ENCODE measurements around the gene ADGRD2.

ADGRD2 gene

DNA sequence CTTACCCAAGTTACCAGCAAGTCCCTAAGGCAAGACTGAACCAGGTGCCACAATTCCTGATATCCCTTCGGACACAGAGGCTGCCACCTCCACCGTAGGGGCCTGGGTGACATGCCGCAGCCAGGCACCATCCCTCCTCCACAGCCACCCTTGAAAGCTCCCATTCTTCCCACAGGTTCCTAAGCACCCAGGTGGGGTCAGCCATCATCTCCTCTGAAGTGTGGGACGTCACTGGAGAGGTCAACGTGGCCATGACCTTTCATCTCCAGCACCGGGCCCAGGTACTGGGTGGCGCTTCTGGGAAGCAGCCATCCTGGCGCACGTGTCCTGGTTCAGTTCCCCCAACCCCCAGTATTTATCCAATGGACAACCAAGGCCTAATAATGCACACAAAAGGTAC is 8.2 kb downstream of the ADGRD2 start:
- no peak for DNase-seq

DNA sequence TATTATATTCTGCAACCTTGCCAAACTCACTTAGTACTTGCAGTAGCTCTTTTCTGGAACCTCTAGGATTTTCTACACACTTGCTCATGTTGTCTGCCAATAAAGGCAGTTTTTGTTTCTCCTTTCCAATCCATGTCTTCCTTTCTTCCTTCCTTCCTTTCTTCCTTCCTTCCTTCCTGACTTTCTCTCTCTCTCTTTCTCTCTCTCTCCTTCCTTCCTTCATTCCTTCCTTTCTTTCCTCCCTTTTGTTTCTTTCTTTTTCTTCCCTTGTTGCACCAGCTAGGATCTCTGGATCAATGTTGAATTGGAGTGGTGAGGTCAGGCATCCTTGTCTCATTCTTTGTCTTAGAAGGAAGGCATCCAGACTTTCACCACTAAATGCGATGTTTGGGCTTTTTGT is 12.5 kb downstream of the ADGRD2 start:
- no peak for DNase-seq

DNA sequence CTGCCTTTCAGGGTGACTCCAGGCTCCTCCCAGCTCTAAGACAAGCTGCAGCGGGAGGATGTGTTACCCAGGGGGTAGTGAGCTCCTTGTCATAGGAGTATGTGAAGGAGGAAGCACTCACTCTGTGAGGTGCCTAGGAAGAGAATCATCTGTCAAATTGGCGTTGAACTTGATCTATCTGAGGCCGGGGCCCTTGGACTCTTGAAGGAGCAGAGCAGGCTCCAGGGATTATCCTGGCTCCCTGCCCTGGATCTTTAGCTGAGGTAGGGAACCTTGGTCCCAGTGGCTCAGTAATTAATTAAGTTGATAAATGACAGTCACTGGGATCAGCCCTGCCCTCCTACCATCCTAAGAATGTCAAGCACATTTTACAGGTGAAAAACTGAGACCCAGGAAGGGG is 15.5 kb downstream of the ADGRD2 start:
- DNase-seq = no peak

DNA sequence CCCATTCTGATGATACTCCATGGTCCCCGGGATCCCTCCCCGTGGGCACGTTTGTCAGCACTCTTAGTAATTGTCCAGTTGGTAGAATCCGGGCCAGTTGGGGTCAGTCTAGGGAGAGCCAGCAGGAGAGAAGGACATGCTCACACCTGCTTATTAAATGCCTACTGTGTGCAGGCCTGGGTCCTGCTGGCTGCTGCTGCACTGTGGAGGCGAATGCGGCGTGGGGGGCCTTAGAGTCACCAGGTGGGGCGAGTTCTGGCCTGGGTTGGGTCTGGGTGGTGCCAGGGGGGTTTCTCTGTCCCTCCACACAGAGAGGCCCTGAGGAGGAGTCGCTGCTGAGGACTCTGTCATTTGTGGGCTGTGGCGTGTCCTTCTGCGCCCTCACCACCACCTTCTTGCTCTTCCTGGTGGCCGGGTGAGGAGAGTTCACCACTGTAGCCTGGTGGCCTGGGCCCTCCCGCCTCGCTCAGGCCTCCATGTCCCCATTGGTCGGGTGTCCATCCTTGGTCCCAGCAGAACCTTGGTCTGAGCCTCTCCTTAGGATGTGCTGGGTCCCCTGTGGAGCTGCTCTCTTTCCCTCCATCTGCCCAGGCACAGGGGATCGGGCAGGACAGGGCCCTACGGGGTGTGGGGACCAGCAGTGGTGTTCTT is 17.3 kb downstream of the ADGRD2 start:
- DNase-seq = no peak

DNA sequence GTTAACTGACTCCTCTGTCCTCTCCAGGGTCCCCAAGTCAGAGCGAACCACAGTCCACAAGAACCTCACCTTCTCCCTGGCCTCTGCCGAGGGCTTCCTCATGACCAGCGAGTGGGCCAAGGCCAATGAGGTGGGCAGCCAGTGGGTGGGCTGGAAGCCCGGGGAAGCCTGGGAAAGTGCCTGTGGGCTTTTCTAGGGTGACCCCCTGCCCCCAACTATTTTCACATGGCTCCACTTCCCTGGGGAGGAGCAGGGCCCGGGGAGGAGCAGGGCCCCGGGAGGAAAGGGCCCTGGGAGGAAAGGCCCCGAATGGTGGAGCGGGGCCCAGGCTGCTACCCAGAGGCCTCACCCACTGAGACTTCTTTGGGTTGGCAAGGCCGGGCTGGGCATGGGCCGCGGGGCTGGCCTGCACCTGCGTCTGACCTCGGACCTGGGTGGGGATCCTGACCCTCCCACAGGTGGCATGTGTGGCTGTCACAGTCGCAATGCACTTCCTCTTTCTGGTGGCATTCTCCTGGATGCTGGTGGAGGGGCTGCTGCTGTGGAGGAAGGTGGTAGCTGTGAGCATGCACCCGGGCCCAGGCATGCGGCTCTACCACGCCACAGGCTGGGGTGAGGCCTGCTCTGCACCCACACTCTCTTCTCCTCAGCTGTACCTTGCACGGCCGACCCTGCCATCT is 17.9 kb downstream of the ADGRD2 start:
- DNase-seq = no peak

DNA sequence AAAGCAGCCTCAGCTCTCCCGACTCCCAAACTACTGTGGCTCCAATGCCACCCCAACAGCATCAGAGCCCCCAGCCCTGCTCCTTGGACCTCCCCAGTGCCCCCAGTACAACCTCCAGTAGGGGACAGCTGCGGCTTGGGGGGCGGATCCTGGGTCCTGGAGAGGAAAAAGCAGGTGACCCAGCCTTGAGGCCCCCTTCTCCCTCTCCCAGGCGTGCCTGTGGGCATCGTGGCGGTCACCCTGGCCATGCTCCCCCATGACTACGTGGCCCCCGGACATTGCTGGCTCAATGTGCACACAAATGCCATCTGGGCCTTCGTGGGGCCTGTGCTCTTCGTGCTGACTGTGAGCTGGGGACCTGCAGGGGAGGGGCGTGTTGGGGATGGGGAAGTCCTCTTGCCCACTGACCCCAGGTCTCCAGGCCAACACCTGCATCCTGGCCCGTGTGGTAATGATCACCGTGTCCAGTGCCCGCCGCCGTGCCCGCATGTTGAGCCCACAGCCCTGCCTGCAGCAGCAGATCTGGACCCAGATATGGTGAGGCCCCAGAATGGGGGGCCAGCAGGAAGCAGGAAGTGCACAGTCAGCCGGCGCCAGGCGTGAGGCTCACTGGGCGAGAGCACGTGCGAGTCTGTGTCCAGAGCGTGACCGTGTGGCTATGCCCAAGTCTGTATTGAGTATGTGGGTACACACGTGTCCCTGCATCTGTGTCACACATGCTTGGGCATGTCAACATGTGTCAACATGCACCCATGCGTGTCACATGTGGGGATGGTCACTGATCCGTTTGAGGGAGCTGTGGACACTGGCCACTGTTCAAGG is 19.0 kb downstream of the ADGRD2 start:
- DNase-seq = no peak

DNA sequence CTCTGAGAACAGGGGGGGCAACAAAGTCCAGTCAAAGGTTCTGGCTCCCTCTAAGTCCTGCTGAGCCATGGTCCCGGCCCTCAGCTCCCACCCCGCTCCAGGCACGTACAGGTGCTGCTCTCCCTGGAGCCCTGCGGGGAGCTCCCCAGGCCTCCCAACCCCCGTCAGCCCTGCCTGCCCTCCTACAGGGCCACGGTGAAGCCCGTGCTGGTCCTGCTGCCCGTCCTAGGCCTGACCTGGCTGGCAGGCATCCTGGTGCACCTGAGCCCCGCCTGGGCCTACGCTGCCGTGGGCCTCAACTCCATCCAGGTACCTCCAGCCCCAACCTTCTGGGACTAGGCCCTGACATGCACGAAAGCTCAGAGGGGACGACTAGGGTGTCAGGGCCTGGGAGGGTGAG is 20.1 kb downstream of the ADGRD2 start:
- no peak for DNase-seq

DNA sequence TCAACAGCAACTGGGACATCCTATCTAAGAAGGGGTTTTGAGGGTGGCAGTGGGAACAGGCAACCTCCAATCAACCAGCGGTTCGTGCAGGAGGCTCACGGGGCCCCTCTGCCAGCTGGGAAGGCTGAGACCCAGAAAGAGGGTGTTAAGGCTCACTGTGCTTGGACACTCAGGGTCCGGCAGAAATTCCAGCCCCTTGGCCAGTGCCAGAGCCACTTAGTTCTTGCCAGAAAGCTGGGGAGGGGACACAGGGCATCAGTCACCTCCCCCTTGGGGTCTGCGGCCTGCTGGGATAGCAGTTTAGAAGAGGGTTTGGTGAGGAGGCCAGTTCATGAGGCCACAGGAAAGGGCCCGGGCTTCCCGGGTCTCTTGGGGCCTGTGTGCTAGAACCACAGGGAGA is 20.5 kb downstream of the ADGRD2 start:
- DNase-seq = no peak

DNA sequence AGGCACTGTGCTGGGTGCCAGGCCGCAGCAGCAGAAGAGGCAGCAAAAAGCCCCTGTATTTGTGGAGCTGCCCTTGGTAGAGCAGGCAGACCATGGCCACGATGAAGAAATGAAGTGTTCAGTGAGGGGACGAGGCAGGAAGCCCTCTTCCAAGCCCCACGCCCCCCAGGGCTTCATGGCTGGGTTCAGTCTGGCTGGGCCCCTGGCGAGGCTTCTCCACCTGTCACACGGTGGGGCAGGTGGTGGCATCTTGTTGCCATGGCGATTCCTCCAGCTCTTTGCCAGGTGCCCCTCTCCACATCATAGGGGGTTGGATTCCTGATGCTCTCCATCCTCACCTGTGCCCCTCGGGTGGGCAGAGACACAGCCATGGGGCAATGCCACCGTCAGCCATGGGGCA is 21.5 kb downstream of the ADGRD2 start:
- DNase-seq = peak; percentile 9

DNA sequence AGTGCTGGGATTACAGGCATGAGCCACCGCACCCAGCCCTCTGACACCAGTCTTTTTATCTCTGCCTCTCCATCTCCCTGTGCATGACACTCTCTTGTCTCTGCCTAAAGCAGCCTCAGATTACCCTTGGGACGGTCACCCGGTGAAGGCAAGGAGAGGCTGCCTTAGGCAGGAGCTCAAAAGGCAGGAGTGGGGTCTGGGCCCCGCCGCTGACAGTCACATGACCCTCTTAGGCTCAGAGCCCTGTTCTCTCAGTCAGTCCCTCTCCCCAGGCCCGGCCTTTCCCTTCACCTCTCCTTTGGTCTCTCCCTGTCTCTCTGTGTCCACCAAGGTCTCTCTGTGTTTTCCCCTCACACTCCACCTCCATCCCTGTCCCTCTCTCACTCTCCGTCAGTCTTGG is 22.5 kb downstream of the ADGRD2 start:
- DNase-seq = no peak

DNA sequence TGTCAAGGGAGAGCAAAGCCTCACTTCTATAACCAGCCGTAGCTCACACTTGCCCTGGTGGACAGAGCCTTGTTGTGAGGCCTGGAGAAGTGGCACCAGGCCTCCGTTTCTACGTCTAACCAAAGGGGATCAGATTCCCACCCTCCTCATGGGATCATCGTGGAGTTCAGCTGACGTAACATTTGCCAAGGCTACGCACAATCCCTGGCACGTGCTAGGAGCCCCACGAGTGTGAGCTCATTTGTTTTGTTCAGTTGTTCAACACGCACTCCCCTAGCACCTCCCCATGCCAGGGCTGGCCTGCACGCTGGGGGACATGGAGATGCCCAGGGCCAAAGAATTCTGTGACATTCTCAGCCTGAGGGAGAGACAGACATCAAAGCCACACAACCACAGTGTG is 23.1 kb downstream of the ADGRD2 start:
- DNase-seq = no peak

DNA sequence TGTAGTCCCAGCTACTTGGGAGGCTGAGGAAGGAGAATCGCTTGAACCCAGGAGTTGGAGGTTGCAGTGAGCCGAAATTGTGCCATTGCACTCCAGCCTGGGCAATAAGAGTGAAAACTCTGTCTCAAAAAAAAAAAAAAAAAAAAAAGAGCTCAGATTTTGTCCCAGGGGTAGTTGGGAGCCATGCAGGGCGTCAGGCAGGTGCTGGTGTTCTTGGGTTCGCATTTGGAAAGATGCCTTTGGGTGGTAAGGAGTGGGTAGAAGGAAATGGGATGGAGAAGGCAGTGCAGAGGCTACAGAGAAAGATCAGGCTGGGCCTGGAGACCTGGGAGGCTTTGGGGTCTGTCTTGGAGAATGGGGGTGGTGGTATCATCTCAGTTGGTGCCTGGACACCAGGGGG is 23.9 kb downstream of the ADGRD2 start:
- no peak for DNase-seq

DNA sequence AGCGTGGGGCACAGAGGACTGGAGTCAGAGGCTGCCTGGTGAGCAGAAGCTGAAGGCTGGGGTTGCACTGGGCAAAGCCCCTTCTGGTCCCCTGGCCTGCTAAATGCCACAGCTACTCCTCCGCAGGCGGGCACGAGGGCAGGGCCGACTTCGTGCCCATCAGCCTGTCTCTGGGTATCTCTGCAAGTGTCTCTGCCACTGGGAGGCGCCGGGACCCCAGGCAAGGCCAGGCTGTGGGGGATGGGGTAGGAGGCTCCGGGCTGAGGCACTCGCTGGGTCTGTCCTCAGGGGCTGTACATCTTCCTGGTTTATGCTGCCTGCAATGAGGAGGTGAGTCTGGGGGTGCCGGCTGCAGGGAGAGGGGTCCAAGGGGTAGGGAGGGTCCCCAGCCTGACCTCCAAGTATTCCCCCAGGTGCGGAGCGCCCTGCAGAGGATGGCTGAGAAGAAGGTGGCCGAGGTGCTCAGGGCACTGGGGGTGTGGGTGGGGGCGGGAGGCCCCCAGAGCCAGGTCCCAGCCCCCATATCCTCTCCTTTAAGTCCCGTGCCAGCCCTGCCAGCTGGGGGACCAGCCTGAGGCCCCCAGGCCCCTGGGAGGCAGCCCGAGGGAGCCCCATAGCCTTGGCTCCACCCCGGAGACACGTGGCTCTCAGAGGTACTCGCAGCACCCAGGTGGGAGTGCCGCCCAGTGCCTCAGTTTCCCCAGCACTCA is 25.1 kb downstream of the ADGRD2 start:
- DNase-seq = no peak

DNA sequence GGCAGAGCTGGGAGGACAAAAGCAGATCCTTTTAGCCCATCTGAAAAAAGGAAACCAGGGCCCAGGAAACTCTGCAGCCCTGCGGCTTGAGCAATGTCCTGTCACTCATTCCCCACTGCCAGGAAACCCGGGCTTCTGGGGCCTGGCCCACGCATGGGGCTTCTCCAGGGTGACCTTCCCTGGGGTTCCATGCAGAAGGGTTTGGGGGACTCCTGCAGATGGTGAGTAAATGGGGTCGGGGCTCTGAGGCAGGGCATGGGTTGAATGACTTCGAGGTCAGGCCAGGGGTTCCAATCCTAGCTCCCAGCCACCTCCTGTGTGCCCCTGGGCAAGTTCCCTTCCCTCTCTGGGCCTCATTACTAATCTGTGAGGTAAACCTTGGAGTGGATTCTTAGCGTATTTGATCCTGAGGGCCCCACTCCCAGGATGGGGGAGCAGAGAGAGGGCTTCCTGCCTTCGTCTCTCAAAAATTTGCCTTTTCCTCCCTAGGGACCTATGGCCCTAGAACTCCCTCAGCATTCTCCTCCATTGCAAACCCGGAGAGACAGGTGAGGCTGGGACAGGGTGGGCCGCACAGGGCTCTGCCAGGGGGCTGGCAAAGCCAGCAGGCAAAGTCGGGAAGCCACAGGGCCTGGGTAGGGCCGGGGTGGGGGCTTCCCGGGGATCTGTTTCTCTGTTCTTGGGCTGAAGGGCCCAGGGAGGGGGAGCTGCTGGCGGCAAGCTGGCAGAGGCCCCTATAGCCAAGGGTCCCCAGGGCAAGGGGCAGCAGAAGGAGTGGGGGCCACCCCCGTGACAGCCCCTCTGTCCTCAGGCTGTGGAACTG is 25.8 kb downstream of the ADGRD2 start:
- no peak for DNase-seq

DNA sequence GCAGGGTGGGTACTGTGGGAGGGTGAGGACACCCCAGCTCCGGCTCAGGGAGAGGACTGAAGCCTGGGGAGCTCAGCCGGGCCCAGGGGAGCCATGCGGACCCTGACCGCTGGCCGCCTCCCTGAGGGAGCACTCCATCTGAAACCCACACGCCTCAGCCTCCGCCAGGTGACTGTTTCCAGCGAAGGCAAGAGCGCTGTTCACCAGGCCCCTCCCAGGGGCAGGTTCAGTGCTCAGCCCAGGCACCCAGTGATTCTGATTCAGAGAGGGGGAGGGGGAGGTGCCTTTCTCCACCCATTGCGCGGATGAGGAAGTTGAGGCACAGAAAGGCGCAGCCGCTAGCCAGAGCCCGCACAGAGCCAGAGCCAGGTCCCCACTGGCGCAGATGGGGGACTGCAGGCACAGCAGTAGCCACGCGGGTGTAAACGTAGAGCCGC is 27.0 kb downstream of the ADGRD2 start:
- DNase-seq = peak; percentile 19

DNA sequence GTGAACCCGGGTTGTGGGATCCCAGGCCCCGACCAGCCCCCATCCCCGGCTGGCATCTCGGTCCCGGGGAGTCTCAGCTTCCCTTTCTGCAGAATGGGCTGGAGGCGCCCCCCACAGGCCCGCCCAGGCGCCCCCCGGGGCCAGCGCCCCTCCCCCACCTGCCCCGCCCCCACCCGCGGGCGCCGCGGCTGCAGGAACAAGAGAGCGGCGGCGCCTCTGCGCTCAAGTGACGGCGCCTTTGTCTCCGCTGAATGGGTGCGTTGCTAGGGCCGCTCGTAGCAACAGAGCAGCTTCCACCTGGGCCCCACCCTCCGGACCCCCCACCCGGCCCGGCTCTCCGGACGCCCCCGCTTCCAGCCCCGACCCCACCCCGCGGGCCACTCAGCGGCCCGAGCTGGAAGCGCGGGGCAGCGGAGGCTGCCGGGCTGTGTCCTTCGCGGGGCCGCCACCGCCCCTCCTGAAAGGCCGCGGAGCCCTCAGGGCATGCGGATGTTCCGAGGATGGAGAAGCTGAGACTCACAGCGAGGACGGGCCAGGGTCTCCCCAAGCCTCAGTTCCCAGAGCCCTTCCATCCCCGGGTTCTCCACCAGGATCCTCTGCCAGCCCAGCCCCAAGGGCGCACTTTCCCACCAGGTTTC is 27.5 kb downstream of the ADGRD2 start:
- peak; percentile 44 for DNase-seq

DNA sequence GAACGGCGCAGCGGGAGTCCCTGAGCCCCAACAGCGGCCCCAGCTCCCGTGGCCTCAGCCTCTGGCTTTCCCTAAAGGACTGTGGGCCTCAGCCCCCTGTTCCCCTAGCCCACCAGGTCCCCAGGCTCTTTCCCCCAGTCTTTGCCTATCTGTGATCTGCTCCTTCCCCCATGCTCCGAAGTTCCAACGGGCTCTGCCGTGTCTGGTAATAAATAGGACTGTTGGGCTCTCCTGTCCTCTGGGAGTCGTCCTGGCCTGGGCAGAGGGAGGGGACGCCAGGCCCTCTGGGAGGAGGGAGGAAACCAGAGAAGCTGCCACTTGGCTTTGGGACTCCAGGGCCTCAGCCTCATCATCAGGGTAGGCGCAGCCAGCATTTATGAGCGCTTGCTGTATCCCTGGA is 28.1 kb downstream of the ADGRD2 start:
- DNase-seq = no peak

DNA sequence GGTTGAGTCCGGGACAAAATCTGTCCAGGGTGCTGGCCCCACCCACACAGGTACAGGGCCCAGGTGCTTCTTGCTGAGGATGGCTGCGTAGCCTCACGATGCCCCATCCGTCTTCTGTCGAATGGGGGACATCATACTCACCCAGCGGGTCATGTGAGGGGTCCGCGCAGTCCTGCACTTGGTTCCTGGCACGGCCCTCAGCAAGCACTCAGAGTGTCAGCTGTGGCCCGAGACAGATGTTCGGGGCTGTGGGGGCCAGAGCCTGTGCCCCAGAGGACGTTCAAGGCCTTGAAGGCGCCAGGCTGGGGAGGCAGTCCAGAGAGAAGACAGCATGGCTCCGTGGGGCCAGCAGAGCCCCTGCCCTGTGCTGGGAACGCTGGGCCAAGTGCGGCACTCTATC is 29.1 kb downstream of the ADGRD2 start:
- DNase-seq = no peak

DNA sequence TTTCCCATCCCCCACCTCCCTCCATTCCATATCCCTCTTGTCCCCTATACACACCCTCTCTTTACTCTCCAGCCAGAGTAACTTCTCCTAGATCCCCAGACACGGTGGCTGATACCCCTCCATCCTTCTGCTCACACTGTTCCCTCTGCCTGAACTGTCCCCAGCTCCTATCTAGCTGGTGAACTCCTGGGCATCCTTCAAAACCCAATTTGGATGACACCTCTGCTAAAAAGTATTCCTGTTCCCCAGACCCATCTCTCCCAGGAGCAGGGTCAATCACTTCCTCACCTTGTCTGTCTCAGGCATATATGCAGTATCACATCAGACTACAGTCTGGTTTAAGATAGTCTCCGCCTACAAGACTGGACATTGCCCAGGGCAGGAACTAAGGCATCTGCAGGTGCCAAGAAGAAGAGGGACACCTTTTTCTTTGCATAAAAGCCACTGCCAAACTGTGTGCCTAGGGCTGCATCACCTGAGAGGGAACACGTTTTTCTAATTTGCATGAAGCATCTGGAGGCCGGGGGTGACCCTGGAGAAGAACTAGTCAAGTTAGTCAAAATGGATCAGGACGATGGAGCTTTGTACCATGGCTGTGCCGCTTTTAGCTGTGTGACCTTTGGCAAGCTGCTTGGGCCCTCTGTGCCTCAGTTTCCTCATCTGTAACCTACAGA is 29.8 kb downstream of the ADGRD2 start:
- DNase-seq = no peak

DNA sequence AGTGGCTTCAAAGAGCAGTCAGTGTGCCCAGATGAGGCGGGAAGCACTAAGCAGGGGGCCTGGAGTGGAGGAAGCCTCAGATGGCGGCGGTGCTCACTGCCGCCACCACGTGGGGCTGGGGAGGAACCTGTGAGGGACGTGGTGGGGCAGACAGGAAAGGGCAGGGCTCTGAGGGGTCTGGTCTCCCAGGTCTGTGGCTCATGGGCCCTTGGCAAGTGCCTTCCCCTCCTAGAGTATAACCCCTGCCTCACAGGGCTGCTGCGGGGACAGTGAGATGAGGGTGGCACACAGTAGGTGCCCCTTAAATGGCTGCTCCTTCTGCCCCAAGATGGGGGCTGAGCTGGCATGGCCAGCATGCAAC is 30.4 kb downstream of the ADGRD2 start:
- DNase-seq = peak; percentile 39

DNA sequence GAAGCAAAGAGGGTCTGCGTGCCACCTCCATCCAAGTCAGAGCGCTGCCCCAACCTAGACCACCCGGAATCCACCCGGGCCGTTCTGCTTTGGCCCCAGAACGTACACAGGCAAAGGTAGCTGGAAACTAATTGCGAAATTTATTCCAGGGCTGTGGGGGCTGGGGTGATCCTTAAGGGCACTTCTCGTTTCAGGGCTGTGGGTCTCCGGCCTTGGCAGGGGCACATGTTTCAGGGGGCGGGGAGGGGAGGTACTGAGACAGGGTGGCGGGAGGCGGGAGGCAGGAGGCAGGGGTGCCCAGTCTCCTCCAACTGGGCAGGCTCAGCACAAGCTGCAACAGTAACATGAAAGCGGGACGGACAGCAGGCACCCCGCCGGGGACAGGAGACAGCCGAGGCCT is 30.9 kb downstream of the ADGRD2 start:
- no peak for DNase-seq
